Inflammatory macrophage (primary cell): ENCODE measurements around the gene POLR3F.
"Not testable (repeated sequence)": the region's sequence is repeated elsewhere in the genome, so short reads cannot be mapped to it uniquely, and the experiment has no call there.

ENCODE experiments used
- DNase-seq, 2 donors: peaks; one replicate each; pipeline ENCODE4 v3.0.0-alpha.2; 2020 to 2022

POLR3F gene

GRCh38 chr20:18506744-18507143 is 39.6 kb downstream of the POLR3F start:
- DNase-seq, result no peak

GRCh38 chr20:18507218-18508191 is 40.3 kb downstream of the POLR3F start, which contains the start of gene SEC23B:
TSS of gene SEC23B (plus strand) at chr20:18507940. CDS start at chr20:18510836, 2,896 bp downstream.
- DNase-seq, result peak; percentile 96 to 97

GRCh38 chr20:18511571-18511970 is 44.4 kb downstream of the POLR3F start:
- DNase-seq, result peak; percentile 40 to 65

DNA sequence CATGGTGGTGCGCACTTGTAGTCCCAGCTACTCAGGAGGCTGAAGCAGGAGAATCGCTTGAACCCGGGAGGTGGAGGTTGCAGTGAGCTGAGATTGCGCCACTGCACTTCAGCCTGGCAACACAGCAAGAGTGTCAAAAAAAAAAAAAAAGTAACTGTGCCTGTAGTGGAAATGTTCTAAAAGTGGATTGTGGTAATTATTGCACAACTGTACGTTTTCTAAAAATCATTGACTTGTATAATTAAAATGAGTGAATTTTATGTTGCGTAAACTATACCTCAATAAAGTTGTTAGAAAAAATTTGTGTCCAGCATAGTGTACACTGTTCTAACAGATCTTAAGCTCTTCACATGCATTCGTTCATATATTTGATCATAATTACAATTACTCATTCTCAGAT is 46.0 kb downstream of the POLR3F start:
- no peak for DNase-seq

DNA sequence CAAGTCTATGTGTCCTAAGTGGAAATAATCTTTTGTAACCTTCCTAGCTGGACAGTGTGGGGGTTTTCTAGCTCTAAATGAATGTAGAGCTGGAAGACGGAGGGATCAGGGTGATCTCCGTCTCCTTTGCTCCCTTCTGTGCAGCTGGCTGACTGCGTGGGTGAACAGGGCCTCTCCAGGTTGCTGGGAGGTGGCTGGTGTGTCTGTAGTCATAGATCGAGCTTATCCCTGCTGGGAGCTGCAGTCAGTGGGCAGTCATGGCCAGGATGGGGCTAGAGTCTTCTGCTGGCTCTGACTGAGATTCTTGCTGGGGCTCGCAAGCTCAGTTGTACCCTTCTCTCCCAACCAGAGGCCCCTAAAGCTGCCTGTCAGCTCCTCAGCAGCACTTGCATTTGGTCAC is 46.9 kb downstream of the POLR3F start:
- no peak for DNase-seq

DNA sequence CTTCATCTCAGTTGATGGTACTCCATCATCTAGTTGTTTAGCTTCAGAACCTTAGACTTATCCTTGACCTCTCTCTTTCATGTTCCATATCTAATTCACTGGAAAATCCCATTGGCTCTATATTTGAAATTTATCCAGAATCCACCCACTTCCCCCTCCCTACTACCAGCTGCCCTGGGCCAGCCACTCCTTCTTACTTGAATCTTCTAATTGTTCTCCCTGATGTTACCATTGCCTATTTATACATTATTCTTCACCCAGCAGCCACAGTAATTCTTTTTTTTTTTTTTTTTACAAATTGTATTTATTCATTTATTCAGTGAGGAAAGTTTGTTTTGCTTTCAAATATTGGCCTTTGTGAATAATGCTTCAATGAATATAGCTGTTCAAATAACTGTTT is 48.8 kb downstream of the POLR3F start:
- no peak for DNase-seq

DNA sequence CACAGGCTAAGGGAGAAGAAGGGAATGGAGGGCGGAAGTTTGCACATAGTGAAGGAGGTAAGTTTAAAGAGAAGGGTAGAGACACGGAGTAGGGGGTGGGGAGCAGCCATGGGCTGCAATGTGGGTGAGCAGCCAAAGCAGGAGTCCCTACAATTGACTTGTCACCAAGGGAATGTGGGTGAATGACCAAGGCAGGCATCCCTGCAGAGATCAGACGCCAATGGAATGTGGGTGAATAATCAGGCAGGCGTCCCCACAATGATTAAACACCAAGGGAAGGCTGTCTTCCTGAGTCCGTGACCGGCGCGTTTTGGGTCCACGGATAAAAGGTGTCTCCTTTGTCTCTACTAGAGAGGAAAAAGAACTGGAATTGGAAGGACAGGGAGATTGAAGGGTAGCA is 54.9 kb downstream of the POLR3F start:
- not testable (repeated sequence) for DNase-seq

- DNase-seq, result no peak
These were observed 55.9 kb downstream of the POLR3F start for GRCh38 chr20:18523066-18523465.

DNA sequence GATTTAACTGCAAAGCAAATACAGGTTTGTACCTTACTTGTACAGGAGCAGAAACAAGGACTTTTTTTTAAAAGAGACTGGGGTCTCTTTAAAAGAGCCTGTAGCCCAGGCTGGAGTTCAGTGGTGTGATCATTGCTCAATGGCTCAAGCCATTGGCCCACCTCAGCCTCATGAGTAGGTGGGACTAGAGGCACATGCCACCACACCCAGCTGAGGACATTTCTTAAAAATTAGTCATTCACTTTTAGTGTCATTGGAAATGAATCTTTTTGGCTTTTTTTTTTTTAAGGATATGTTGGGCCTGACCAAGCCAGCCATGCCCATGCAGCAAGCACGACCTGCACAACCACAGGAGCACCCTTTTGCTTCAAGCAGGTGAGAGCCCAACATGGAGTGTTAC is 57.5 kb downstream of the POLR3F start:
- peak; percentile 21 to 31 for DNase-seq

DNA sequence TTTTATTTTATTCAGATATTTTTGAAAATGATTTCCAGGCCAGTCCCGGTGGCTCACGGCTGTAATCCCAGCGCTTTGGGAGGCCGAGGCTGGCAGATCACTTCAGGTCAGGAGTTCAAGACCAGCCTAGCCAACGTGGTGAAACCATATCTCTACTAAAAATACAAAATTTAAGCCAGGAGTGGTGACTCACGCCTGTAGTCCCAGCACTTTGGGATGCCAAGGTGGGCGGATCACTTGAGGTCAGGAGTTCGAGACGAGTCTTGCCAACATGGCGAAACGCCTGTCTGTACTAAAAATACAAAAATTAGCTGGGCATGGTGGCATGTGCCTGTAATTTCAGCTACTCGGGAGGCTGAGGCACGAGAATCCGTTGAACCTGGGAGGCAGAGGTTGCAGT is 59.6 kb downstream of the POLR3F start:
- DNase-seq, result not testable (repeated sequence)

- DNase-seq, result no peak
These were observed 60.1 kb downstream of the POLR3F start for GRCh38 chr20:18527339-18527738.

GRCh38 chr20:18527836-18528235 is 60.6 kb downstream of the POLR3F start:
- DNase-seq, result no peak

GRCh38 chr20:18529041-18529440 is 61.9 kb downstream of the POLR3F start:
- peak; percentile 36 to 65 for DNase-seq

DNA sequence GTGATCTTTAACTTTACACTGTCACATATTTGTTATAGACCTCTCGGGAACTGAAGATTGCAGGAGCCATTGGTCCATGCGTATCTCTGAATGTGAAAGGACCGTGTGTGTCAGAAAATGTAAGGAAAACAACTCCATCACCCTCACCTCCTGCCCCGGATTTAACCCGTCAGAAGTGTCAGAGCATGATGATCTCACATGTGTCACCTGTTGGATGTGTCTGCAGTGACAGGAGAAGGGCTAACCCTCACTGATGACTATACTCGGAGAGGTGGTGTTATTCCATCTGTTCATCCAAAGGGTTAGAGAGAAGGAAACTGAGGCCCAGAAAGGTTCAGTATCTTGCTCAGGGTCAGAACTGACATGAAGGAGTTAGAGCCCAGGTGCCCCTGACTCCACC is 65.4 kb downstream of the POLR3F start:
- DNase-seq, result no peak

GRCh38 chr20:18533491-18533890 is 66.3 kb downstream of the POLR3F start:
- no peak for DNase-seq

- DNase-seq, result no peak
These were observed 66.9 kb downstream of the POLR3F start for GRCh38 chr20:18533978-18534644.
